Measurements from ENCODE around the gene PPP5C. TPM values are rescaled to one million over a fixed set of nuclear protein-coding genes. Genes with fewer than 3 reads are reported as not detected.

The PPP5C gene
- total RNA-seq (2014; rRNA removed) (79.9 and 93.4 TPM in 2 replicates), Bru-seq, nascent RNA (percentile 64 among the genes with signal in this experiment), BruChase-seq, experiment 1, labeled RNA remaining after a 6-hour chase (percentile 67 among the genes with signal in this experiment), BruChase-seq, experiment 2, labeled RNA remaining after a 2-hour chase (percentile 66 among the genes with signal in this experiment)
- long read RNA-seq, transcript PPP5C-201 (13 exons, 2,109 nt) = major isoform, 58 of 78 reads
- long read RNA-seq, partial matches to known transcripts = 3 of 78 reads
- long read RNA-seq, other reads (novel, unspliced or antisense) = 16 of 78 reads

- peak; percentile 87 for DNase-seq
Observed at GRCh38 chr19:46346821-46347571, at the start of gene PPP5C. PPP5C (plus strand) TSS chr19:46347087; CDS start chr19:46347097, 10 bp downstream.

GRCh38 chr19:46297700-46298478 lies 49.0 kb upstream of the PPP5C start:
- no peak overlapping the region for H3K9ac ChIP-seq (ENCODE audit: low read length)
- no peaks in the 10 kb centered on the region for H3K9me2 ChIP-seq (replicated peaks; ENCODE audit: low read length)
- no peak for DNase-seq
- H3K36me3 ChIP-seq (ENCODE audit: low read depth, low read length) = no peaks in the 10 kb centered on the region
- no peaks in the 10 kb centered on the region for H3K9me3 ChIP-seq (ENCODE audit: low read length)
- no peaks in the 10 kb centered on the region for H3F3A ChIP-seq (ENCODE audit: low read length, unreplicated experiment)
- H3K79me2 ChIP-seq (ENCODE audit: low read length) = no peaks in the 10 kb centered on the region
- H2AFZ ChIP-seq (ENCODE audit: low read length) = no peak overlapping the region
- BruUV-seq (replicated peaks) = no TSS peak
- no peaks in the 10 kb centered on the region for H3K27me3 ChIP-seq (ENCODE audit: low read length)
- intact Hi-C loops (cut with micrococcal nuclease) = no loop called here
- no peak for ATAC-seq
- no peaks in the 10 kb centered on the region for H4K20me1 ChIP-seq (ENCODE audit: low read length)
- no peak overlapping the region for H3K4me2 ChIP-seq (ENCODE audit: low read length)
- POLR2A ChIA-PET (ENCODE audit: unreplicated experiment) = no interaction called here
- TF ChIP-seq EZH2 (IDR thresholded peaks at IDR 0.05; ENCODE audit: low read length, unreplicated experiment) = no peak
- no peak for TF ChIP-seq EZH2phosphoT487 (IDR thresholded peaks at IDR 0.05; ENCODE audit: borderline replicate concordance, low read length)
- no peak for TF ChIP-seq CTCF (conservative IDR thresholded peaks at IDR 0.05; ENCODE audit: low read depth, low read length)
- CTCF ChIA-PET = interaction anchor here (0.6 kb wide), 1 partner anchor 17 kb away, joined by 6 read pairs; no protein-coding TSS in a partner anchor
- H3K27ac ChIP-seq (ENCODE audit: low read length) = no peak overlapping the region
- peaks cover 5% of the 10 kb centered on the region; the same call in 1 of the 2 replicates for H3K4me1 ChIP-seq (ENCODE audit: insufficient read depth, low read length)
- H3K4me3 ChIP-seq (ENCODE audit: low read length) = no peak overlapping the region

More at GRCh38 chr19:46346821-46347571, at the start of gene PPP5C:
- ChIA-PET POLR2A (ENCODE audit: unreplicated experiment) (interaction anchor here (0.6 kb wide), 1 partner anchor 125 kb away, joined by 9 read pairs; no protein-coding TSS in a partner anchor), CTCF (interaction anchor here (0.7 kb wide), 1 partner anchor 23 kb away, joined by 3 read pairs; no protein-coding TSS in a partner anchor)
- Histone ChIP-seq H4K20me1 (ENCODE audit: low read length) (no peaks in the 10 kb centered on the region), H3K9me2 (replicated peaks; ENCODE audit: low read length) (no peaks in the 10 kb centered on the region), H3K4me3 (ENCODE audit: low read length) (peak within 1 kb of the TSS; percentile 97), H3F3A (ENCODE audit: low read length, unreplicated experiment) (no peaks in the 10 kb centered on the region), H3K9me3 (ENCODE audit: low read length) (no peaks in the 10 kb centered on the region), H3K36me3 (ENCODE audit: low read depth, low read length) (peaks cover 2% of the 10 kb centered on the region; the same call in 1 of the 2 replicates), H3K27ac (ENCODE audit: low read length) (peak within 1 kb of the TSS; percentile 49), H3K4me1 (ENCODE audit: insufficient read depth, low read length) (peaks cover 12% of the 10 kb centered on the region; the same call in 1 of the 2 replicates), H3K79me2 (ENCODE audit: low read length) (peaks cover 49% of the 10 kb centered on the region), H3K4me2 (ENCODE audit: low read length) (peak within 1 kb of the TSS; percentile 92), H2AFZ (ENCODE audit: low read length) (peak within 1 kb of the TSS; percentile 99), H3K27me3 (ENCODE audit: low read length) (no peaks in the 10 kb centered on the region), H3K9ac (ENCODE audit: low read length) (peak within 1 kb of the TSS; percentile 98)
- ATAC-seq = peak; percentile 84
- intact Hi-C loops (cut with micrococcal nuclease) = loop anchor here (1.0 kb wide), 1 partner anchor 18 kb away; no protein-coding TSS in a partner anchor
- no peak for TF ChIP-seq EZH2phosphoT487 (IDR thresholded peaks at IDR 0.05; ENCODE audit: borderline replicate concordance, low read length)
- peak; percentile 94 for TF ChIP-seq CTCF (conservative IDR thresholded peaks at IDR 0.05; ENCODE audit: low read depth, low read length)
- no peak for TF ChIP-seq EZH2 (IDR thresholded peaks at IDR 0.05; ENCODE audit: low read length, unreplicated experiment)
- TSS peak; percentile 56 for BruUV-seq (replicated peaks)

Data from PC-3 (cell line).